Measurements from ENCODE around the gene TOP2B.
A peak's percentile ranks its signal among the peaks of the same experiment; 100 is the strongest.

The TOP2B gene

GRCh38 chr3:25556447-25556846, 108.3 kb downstream of the TOP2B start:
- Histone ChIP-seq H2AFZ (ENCODE audit: insufficient read depth, low read length, poor library complexity) (no peak overlapping the region), H3K27ac (ENCODE audit: low read depth, low read length) (no peak overlapping the region), H3K27me3 (ENCODE audit: insufficient read depth, low read length) (no peaks in the 10 kb centered on the region), H3K9ac (ENCODE audit: low read length) (no peak overlapping the region), H3K4me2 (ENCODE audit: low read length) (no peak overlapping the region), H3K4me3 (ENCODE audit: low read depth, low read length) (no peak overlapping the region), H3K4ac (ENCODE audit: low read depth, low read length) (no peak overlapping the region), H2BK120ac (ENCODE audit: insufficient read depth, low read length, poor library complexity) (no peak overlapping the region), H3K23ac (ENCODE audit: low read length) (no peak overlapping the region), H2AK5ac (ENCODE audit: low read length) (no peak overlapping the region), H2BK5ac (ENCODE audit: low read depth, low read length, poor library complexity) (no peak overlapping the region), H3K79me1 (ENCODE audit: low read length) (no peaks in the 10 kb centered on the region), H4K8ac (ENCODE audit: low read depth, low read length) (no peak overlapping the region), H3K18ac (ENCODE audit: low read length) (no peak overlapping the region), H2BK12ac (ENCODE audit: low read length) (no peak overlapping the region), H3K9me3 (ENCODE audit: insufficient read depth, low read depth, low read length) (no peaks in the 10 kb centered on the region), H4K12ac (ENCODE audit: low read depth, low read length) (no peak overlapping the region), H3K36me3 (ENCODE audit: control insufficient read depth in 1 of 2, insufficient read depth in 2 of 2, low read length in 2 of 2) (no peaks in the 10 kb centered on the region), H3K4me1 (ENCODE audit: control insufficient read depth in 1 of 2, insufficient read depth in 2 of 2, low read length in 2 of 2) (no peaks in the 10 kb centered on the region), H3K14ac (ENCODE audit: low read length) (no peak overlapping the region), H4K91ac (ENCODE audit: low read depth, low read length) (no peak overlapping the region), H3K79me2 (ENCODE audit: control insufficient read depth, insufficient read depth, low read length, poor library complexity) (no peaks in the 10 kb centered on the region)
- no peak for DNase-seq
- no CpG with 5 or more reads among the region's 1 CpG for WGBS (ENCODE audit: extremely low coverage, insufficient coverage, insufficient read length)

- H3K4me1 ChIP-seq (ENCODE audit: control insufficient read depth in 1 of 2, insufficient read depth in 2 of 2, low read length in 2 of 2): no peaks in the 10 kb centered on the region
- no peak overlapping the region for H3K23ac ChIP-seq (ENCODE audit: low read length)
- WGBS (ENCODE audit: extremely low coverage, insufficient coverage, insufficient read length): no CpG with 5 or more reads among the region's 2 CpGs
These were observed 108.8 kb downstream of the TOP2B start for GRCh38 chr3:25555695-25556437.

GRCh38 chr3:25554376-25554775, 110.3 kb downstream of the TOP2B start:
- Histone ChIP-seq H3K9ac (ENCODE audit: low read length) (no peak overlapping the region), H3K36me3 (ENCODE audit: control insufficient read depth in 1 of 2, insufficient read depth in 2 of 2, low read length in 2 of 2) (no peaks in the 10 kb centered on the region), H3K79me1 (ENCODE audit: low read length) (no peaks in the 10 kb centered on the region), H2BK5ac (ENCODE audit: low read depth, low read length, poor library complexity) (no peak overlapping the region), H3K4ac (ENCODE audit: low read depth, low read length) (no peak overlapping the region), H4K91ac (ENCODE audit: low read depth, low read length) (no peak overlapping the region), H3K4me3 (ENCODE audit: low read depth, low read length) (no peak overlapping the region), H2BK12ac (ENCODE audit: low read length) (no peak overlapping the region), H2AK5ac (ENCODE audit: low read length) (no peak overlapping the region), H3K14ac (ENCODE audit: low read length) (no peak overlapping the region), H3K4me2 (ENCODE audit: low read length) (no peak overlapping the region), H3K79me2 (ENCODE audit: control insufficient read depth, insufficient read depth, low read length, poor library complexity) (no peaks in the 10 kb centered on the region), H4K8ac (ENCODE audit: low read depth, low read length) (no peak overlapping the region), H2AFZ (ENCODE audit: insufficient read depth, low read length, poor library complexity) (no peak overlapping the region), H3K27me3 (ENCODE audit: insufficient read depth, low read length) (no peaks in the 10 kb centered on the region), H2BK120ac (ENCODE audit: insufficient read depth, low read length, poor library complexity) (no peak overlapping the region), H3K4me1 (ENCODE audit: control insufficient read depth in 1 of 2, insufficient read depth in 2 of 2, low read length in 2 of 2) (no peaks in the 10 kb centered on the region), H3K27ac (ENCODE audit: low read depth, low read length) (no peak overlapping the region), H4K12ac (ENCODE audit: low read depth, low read length) (no peak overlapping the region), H3K18ac (ENCODE audit: low read length) (no peak overlapping the region), H3K9me3 (ENCODE audit: insufficient read depth, low read depth, low read length) (no peaks in the 10 kb centered on the region), H3K23ac (ENCODE audit: low read length) (no peak overlapping the region)
- WGBS (ENCODE audit: extremely low coverage, insufficient coverage, insufficient read length): no CpG with 5 or more reads among the region's 7 CpGs
- peak; percentile 63 to 64 for DNase-seq

More at GRCh38 chr3:25555695-25556437, 108.8 kb downstream of the TOP2B start:
- no peak overlapping the region for H2AK5ac ChIP-seq (ENCODE audit: low read length)
- H2BK12ac ChIP-seq (ENCODE audit: low read length): no peak overlapping the region
- no peak overlapping the region for H3K4ac ChIP-seq (ENCODE audit: low read depth, low read length)
- no peak overlapping the region for H3K9ac ChIP-seq (ENCODE audit: low read length)
- no peak overlapping the region for H2BK120ac ChIP-seq (ENCODE audit: insufficient read depth, low read length, poor library complexity)
- H3K14ac ChIP-seq (ENCODE audit: low read length): no peak overlapping the region
- H4K12ac ChIP-seq (ENCODE audit: low read depth, low read length): no peak overlapping the region
- no peak overlapping the region for H2AFZ ChIP-seq (ENCODE audit: insufficient read depth, low read length, poor library complexity)
- H3K9me3 ChIP-seq (ENCODE audit: insufficient read depth, low read depth, low read length): no peaks in the 10 kb centered on the region
- no peak overlapping the region for H4K8ac ChIP-seq (ENCODE audit: low read depth, low read length)
- no peak overlapping the region for H3K18ac ChIP-seq (ENCODE audit: low read length)
- H2BK5ac ChIP-seq (ENCODE audit: low read depth, low read length, poor library complexity): no peak overlapping the region
- DNase-seq: no peak
- no peak overlapping the region for H3K4me2 ChIP-seq (ENCODE audit: low read length)
- no peaks in the 10 kb centered on the region for H3K79me2 ChIP-seq (ENCODE audit: control insufficient read depth, insufficient read depth, low read length, poor library complexity)
- no peaks in the 10 kb centered on the region for H3K79me1 ChIP-seq (ENCODE audit: low read length)
- no peak overlapping the region for H3K27ac ChIP-seq (ENCODE audit: low read depth, low read length)
- H4K91ac ChIP-seq (ENCODE audit: low read depth, low read length): no peak overlapping the region
- H3K27me3 ChIP-seq (ENCODE audit: insufficient read depth, low read length): no peaks in the 10 kb centered on the region
- H3K4me3 ChIP-seq (ENCODE audit: low read depth, low read length): no peak overlapping the region
- no peaks in the 10 kb centered on the region for H3K36me3 ChIP-seq (ENCODE audit: control insufficient read depth in 1 of 2, insufficient read depth in 2 of 2, low read length in 2 of 2)

GRCh38 chr3:25552251-25552650, 112.5 kb downstream of the TOP2B start:
- Histone ChIP-seq H3K4me1 (ENCODE audit: control insufficient read depth in 1 of 2, insufficient read depth in 2 of 2, low read length in 2 of 2) (no peaks in the 10 kb centered on the region), H3K9me3 (ENCODE audit: insufficient read depth, low read depth, low read length) (no peaks in the 10 kb centered on the region), H3K23ac (ENCODE audit: low read length) (no peak overlapping the region), H4K8ac (ENCODE audit: low read depth, low read length) (no peak overlapping the region), H3K27ac (ENCODE audit: low read depth, low read length) (no peak overlapping the region), H2AFZ (ENCODE audit: insufficient read depth, low read length, poor library complexity) (no peak overlapping the region), H4K91ac (ENCODE audit: low read depth, low read length) (no peak overlapping the region), H2BK12ac (ENCODE audit: low read length) (no peak overlapping the region), H3K4ac (ENCODE audit: low read depth, low read length) (no peak overlapping the region), H3K27me3 (ENCODE audit: insufficient read depth, low read length) (no peaks in the 10 kb centered on the region), H3K9ac (ENCODE audit: low read length) (no peak overlapping the region), H3K18ac (ENCODE audit: low read length) (no peak overlapping the region), H2BK120ac (ENCODE audit: insufficient read depth, low read length, poor library complexity) (no peak overlapping the region), H3K79me1 (ENCODE audit: low read length) (no peaks in the 10 kb centered on the region), H3K79me2 (ENCODE audit: control insufficient read depth, insufficient read depth, low read length, poor library complexity) (no peaks in the 10 kb centered on the region), H3K4me3 (ENCODE audit: low read depth, low read length) (no peak overlapping the region), H3K4me2 (ENCODE audit: low read length) (no peak overlapping the region), H3K14ac (ENCODE audit: low read length) (no peak overlapping the region), H4K12ac (ENCODE audit: low read depth, low read length) (no peak overlapping the region), H3K36me3 (ENCODE audit: control insufficient read depth in 1 of 2, insufficient read depth in 2 of 2, low read length in 2 of 2) (no peaks in the 10 kb centered on the region), H2BK5ac (ENCODE audit: low read depth, low read length, poor library complexity) (no peak overlapping the region), H2AK5ac (ENCODE audit: low read length) (no peak overlapping the region)
- no CpG with 5 or more reads among the region's 3 CpGs for WGBS (ENCODE audit: extremely low coverage, insufficient coverage, insufficient read length)
- DNase-seq: no peak

All from trophoblast cell (in vitro differentiated cells and primary cell).